GM21619 (cell line): ENCODE data around the gene CAST.
A peak's percentile ranks its signal among the peaks of the same experiment; 100 is the strongest.

Source experiments
- ATAC-seq: cut with Tn5 transposase; IDR thresholded peaks from one replicate; pipeline ENCODE4 v1.9.1; 2021; ENCODE audit not compliant: unreplicated experiment

Gene CAST

DNA sequence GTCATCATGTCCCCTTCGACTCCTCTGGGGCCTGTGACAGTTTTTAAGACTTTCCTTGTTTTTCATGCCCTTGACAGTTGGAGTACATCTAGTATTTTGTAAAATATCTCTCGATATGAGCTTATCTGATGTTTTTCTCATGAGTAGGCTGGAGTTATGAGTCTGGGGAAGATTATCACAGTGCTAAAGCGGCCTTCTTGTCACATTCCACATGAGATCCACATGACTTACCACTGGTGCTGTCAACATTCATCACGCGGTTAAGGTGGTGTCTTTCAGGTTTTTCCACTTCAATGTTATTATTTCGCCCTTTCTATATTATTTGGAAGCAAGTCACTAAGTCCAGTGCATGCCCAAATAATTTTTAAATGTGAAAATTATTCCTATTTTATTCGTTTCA lies 17.1 kb upstream of the CAST start:
- ATAC-seq, result no peak

DNA sequence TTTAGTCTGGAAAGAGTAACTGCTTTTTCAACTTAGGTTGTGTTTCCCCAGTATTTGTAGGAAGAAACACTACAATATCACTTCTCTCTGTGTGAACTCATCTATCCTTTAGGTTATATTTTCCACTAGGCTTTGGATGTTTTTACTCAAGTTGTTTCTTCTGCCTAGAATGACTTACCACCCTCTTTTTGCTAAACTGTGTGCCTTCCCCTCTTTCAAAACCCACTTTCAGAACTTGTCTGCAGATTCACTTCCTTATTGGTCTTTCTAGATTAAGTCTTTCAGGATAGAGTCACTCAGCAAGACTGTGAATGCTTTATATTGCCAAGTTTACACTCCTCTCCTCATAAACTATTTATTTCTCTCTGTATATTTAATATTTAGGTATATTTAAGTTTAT lies 14.2 kb upstream of the CAST start:
- ATAC-seq, result peak; percentile 56

DNA sequence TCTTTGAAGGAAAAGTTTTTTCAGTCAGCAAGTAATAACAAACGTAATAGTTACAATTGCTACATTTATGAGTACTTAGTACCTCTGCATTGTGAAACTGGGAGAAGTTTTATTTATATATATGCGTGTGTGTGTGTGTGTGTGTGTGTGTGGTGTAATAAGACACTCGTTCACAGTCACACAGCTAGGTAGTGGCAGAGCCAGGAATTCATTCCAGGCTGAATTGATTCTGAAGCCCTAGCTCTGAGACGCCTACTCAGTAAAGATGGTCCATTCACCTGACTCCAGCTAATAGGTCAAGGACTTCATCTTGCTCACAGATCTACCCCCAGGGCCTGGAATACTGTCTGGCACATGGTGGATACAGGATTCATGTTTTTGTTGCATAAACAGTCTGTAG lies 13.6 kb upstream of the CAST start:
- ATAC-seq, result no peak

DNA sequence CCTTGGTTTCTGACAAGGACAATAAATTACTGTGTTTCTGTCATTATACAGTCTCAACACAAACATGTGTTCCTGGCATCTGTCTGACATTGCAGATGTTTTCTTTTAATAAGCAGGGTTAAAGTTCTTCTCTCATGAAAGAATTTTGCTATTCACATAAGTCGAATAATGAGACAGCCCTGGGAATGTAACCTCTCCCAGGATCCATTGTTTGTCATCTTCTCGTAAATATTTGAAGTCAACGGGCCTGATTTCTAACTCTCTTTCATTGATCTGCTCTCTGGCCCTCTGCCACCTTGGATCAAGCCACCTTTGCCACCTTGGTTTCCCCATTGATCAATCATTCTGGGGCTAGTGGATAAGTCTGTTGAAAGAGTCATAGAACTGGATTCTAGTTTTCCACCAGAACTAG lies 12.9 kb upstream of the CAST start:
- ATAC-seq, result no peak

- no peak for ATAC-seq
Observed at GRCh38 chr5:96649681-96650540, 12.3 kb upstream of the CAST start.

DNA sequence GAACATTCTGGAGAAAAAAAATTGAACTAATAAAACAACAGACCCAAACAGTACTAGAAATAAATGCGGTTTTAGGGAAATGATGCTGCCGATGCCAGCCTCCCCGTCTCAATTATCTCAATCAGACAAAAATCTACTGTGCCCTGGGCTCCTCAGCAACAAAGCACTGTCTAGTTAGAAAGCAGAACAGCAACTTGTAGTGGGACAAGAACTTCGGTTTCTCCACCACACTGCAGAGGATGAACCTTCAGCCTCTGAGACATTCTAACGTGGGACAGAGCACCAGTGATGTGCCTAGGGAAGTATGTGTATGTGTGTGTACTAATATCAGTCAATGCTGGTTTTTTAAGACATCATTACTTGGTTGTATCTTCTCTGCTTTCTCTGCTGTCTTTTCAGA lies 11.1 kb upstream of the CAST start:
- ATAC-seq, result no peak

- no peak for ATAC-seq
Observed at GRCh38 chr5:96651948-96652753, 10.0 kb upstream of the CAST start.

DNA sequence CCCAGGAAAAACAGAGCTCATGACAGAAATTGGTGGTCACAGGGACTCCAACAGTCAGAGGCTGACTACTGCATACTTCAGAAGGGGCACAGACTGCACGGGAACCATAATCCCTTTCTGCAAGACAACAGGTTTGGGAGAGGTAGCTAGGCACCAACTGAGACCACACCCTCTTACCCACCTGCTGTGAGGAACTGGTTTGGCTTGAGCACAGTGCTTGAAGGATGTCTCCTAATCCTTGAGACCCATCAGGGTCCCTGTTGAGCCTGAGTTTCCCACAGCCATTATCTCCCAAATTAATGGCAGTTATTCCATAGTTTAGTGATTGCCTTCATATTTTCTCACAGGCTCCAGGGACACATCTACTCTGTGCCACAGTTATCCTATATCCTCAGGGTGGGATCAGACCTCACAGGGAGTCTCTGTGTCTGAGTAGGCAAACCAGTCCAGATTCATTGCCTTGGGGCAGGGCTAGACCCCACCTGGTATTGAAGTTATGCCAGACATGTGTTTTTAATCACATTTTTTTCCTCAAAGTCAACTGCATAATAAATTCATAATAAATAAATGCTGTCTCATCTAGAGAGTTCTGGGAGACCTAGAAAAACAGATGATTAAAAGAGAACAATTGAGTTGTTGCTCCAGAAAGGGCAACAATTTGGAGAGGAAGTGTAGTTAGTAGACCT lies 9.3 kb upstream of the CAST start:
- ATAC-seq, result no peak

DNA sequence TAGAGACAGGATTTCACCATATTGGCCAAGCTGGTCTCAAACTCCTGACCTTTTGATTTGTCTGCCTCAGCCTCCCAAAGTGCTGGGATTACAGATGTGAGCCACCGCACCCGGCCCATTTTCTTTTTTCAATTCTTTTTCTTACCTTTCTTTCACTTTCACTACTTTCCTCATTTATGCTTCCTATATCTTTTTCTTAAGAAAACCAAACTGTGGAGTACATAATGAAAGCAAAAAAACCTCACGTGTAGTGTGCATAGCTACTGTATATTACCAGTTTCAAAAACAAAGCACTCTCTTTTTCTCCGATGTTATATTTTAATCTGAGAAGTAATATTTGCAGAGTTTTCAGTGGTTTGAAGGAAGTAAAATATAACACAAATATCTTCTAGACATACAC lies 8.0 kb upstream of the CAST start:
- ATAC-seq, result no peak

- ATAC-seq, result no peak
Observed at GRCh38 chr5:96655085-96655484, 7.1 kb upstream of the CAST start.

DNA sequence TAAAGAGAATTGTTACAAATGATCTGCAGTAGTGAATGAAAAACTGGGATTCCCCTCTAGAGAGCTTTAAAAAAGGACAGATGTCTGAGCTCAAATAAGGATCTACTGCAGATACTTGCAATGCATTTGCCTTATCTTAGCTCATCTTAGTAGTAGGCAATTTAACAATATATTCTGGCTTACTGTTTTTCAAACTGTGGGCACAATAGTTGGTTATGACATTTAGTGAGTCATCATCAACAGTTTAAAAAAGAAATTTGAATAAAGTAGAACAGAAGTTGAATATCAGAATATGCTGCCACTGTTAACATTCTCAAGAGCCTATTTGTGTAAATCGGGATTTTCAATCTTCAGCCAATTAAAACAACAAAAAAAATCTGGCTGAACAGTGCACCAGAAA lies 6.7 kb upstream of the CAST start:
- ATAC-seq, result no peak

DNA sequence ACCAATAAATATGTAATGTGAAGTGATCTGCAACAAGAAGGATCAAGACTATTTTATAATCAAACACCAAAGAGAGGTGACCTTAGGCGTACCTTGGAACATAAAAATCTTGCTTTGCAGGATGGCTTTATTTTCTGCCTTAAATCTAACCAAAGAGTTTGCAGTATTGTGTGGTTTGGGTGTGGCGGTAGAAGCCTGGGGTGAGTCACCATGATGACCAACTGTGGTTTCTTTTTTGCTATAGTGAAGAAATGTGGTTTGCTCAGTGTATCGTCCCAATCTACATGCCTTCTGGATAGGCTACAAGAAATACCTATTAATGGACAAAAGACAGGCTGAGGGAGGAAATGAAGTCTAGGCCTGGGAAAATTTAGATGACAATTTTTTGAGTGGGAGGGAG lies 5.1 kb upstream of the CAST start:
- ATAC-seq, result peak; percentile 71

GRCh38 chr5:96658272-96658671 lies 3.9 kb upstream of the CAST start:
- no peak for ATAC-seq

DNA sequence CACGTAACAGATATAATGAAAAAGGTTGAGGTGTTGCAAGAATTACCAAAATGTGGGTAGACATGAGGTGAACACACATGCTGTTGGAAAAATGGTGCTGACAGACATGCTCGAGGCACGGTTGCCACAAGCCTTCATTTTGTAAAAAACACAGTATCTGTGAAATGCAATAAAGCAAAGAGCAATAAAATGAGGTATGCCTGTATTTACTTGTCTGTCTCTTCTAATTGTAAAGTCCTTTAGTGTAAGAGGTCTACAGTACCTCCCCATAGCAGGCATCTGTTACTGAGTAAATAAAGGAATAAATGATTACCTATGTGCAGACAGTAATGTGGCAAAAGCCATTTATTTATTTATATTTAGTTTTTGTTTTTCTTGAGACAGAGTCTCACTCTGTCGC lies 3.0 kb upstream of the CAST start:
- no peak for ATAC-seq

- ATAC-seq, result no peak
Observed at GRCh38 chr5:96660971-96661854, 963 bp upstream of the CAST start.

GRCh38 chr5:96662725-96663518 lies 746 bp downstream of the CAST start:
- ATAC-seq, result peak; percentile 74

DNA sequence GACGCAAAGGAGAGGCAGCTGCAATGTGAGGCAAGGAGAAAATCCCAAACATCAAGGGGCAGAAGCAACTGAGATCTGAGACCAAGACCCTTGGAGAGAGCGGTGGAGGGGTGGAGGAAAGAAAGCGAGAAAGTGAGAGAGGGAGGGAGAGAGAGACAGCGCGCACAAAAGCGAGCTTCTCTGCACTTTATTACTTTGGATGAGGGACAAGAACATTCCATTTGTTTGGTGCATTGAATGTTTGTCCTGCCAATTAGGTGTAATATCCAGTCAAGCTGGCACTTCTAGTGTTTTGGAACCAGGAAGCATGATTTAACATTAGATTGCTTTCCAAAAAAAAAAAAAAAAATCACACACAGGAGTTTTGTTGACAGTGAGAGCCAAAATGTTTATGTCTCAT lies 1.4 kb downstream of the CAST start:
- ATAC-seq, result no peak

DNA sequence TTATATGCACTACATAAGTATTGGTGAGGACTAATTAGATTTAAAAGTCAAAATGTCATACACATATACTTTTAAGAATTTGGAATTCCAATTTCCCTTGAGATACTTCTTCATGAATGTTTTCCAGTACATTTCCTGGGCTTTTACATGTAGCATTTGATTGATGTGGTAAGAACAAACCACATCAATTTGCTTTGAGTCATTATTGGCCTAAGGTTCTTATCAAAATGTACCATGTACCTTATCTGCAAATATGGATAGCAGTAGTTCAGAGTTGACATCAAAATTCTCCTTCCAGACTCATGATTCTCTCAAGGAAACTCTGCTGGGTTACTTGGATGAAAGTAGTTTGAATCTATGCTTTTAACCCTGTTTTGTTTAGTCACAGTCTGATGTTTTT lies 2.5 kb downstream of the CAST start:
- no peak for ATAC-seq

DNA sequence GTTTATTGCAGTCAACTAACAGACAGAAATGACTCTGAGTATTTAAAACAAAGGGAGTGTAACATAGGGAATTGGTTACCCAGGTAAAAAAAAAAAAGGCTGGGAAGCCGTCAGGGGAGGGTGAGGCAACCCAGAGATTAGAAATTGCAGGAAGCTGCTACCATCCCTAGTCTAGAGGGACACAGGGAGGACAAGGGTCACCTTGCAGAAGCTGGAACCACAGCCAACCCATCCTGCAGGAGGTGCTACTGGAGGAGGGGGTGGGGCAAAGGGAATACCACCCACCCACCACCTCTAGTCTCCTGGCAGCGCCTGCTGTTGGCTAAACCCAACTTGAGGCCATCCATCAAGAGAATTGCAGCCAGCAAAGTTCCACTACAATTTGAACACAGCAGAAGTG lies 6.5 kb downstream of the CAST start:
- ATAC-seq, result no peak

DNA sequence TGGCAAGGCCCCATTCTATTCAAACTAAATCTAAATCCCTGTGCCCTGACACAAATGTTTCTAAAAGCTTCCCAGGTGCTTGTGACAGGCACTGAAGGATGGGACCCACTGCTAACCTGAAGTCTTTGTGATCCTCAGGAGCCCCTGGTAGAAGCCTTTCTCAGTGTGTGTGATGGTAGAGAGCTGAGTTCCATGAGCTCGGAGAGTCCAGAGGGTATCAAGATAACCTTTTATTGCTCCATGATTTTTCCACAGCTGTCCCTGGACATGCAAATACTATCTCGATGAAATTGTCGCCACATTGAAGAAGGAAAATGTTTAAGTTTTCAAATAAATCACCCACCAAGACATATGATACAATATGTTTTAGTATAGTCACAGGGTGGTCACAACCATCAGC lies 7.7 kb downstream of the CAST start:
- ATAC-seq, result no peak
